ENCODE measurements around the gene FADS2.

Gene FADS2

DNA sequence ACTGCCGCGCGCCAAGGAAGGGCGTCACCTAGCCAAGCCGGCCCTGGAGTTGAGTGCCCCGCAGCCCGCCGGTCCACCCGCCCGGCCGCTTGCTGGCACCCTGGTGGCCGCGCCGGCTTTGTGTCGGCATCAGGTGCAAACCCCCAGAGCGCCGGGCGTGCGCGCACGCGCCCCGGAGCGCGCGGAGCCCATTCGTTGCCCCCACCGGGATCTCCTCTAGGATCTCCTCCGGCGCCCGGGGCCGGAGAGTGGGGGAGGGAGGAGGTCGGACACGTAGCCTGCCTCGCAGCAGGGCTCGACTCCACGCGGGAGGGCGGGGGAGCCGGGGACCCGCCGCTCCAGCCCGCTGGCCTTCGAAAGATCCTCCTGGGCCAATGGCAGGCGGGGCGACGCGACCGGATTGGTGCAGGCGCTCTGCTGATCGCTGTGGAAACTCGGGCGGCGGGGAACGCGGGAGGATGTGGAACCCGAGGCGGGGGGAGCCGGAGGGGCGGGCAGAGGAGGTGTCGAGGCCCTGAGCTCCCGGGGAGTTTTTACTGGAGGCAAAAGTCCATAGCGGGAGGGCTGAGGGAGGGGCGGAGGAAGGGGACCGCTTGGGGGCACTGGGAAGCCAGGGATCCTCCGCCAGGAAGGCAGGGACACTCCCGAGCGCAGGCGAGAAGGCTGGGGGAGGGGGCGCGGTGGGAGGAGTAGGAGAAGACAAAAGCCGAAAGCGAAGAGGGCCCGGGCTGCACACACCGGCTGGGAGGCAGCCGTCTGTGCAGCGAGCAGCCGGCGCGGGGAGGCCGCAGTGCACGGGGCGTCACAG is at the start of gene FADS2:
Gene FADS2 (plus strand): TSS at position 730 of the 808 bp plus-strand sequence. CDS start 91 bp downstream, outside the sequence.
- DNase-seq = peak; percentile 94

DNA sequence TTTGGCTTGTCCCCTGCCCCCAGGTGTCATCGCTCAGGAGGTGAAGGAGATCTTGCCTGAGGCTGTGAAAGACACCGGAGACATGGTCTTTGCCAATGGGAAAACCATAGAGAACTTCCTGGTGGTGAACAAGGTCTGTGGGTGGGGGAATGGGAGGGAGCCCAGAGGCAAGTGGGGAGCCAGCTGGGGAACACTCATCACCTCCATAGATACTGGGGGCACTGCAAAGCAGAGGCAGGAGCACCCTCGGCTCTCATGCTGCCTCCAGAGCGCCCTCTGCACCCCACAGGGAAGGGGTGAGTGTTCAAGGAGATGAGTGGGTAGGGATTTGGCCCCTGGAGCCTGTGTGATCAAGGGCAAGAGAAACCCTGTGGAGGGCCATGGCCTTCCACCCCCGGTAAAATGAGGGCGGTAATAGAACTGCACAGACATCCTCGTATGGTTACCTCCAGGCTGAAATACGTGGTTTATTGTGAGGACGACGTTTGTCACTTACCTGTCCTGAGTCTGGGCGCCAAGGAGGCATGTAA is 49.7 kb upstream of the FADS2 start:
- no peak for DNase-seq

GRCh38 chr11:61778920-61779650 is 49.0 kb upstream of the FADS2 start:
- DNase-seq = no peak

DNA sequence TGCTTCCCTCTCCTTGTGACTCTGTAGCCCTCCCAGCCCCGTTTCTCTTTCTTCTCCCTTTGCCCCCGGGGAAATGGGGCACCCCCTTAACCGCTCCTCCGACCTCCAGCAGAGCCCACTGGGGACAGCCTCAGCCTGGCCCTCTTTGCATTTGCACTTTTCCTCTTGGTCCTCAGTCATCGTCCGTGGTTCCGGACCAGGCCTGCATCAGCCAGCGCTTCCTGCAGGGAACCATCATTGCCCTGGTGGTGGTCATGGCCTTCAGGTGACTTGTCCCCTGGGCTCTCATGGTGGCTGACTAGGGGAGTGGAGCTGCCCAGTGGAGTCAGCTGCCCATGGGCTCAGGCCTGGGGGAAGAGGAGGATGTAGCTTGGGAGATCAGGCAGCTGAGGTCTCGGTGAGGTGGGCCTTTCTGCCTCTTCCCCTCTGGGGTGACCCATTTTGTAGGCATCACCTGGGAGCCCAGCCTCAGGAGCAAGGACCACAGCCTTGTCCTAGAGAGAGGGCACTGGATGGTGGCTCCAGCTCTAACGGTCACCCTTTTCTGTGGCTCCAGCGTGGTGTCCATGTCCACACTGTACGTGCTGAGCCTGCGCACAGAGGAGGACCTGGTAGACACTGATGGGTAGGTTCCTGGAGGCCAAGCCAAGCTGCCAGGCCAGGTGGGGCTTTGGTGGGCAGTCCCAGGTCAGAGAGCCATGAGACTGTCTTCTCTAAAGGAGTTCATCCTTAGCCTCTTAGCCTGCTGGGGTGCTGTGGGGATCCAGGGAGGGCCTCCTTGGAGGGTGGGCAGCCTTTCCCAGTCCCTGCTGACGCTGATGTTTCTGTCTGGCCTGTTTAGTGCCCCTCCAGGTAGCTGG is 48.2 kb upstream of the FADS2 start:
- DNase-seq = no peak

DNA sequence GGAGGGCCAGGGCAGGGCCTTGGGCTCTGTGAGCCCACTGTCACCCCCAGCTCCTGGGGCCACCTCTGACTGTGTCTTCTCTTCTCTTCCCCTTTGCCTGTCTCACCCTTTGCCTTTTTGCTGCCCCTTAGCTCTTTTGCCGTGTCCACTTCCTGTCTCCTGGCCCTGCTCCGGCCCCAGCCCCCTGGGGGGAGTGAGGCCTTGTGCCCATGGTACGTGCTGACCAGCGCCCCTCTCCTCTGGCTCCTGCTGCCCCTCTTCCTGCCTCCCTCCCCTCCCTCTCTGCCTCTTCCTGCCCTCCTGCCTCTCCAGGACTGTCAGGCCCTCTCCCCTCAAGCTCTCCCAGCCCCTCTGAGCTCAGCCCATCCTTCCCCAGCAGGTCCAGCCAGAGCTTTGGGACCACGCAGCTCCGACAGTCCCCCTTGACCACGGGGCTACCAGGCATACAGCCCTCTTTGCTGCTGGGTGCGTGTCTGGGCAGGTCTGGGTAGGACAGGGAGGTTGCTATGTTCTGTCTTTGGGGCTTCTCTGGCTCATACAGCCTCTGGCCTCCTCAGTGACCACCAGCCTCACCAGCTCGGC is 47.4 kb upstream of the FADS2 start:
- no peak for DNase-seq

DNA sequence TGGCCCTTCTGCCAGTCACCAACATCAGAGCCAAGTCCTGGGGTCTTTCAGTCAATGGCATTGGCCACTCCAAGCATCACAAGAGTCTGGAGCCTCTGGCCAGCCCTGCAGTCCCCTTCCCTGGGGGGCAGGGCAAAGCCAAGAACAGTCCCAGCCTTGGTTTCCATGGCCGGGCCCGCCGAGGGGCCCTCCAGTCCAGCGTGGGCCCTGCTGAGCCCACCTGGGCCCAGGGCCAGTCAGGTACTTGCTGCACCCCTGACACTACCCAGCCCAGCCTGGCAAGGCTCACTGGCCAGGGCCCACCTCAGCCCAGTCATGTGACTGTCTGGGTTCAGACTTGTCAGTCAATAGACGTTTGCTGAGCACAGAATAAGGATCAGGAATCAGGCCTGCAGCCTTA is 46.5 kb upstream of the FADS2 start:
- no peak for DNase-seq

- no peak for DNase-seq
These were observed 45.8 kb upstream of the FADS2 start for GRCh38 chr11:61782299-61782698.

- DNase-seq = no peak
These were observed 45.3 kb upstream of the FADS2 start for GRCh38 chr11:61782841-61783240.

DNA sequence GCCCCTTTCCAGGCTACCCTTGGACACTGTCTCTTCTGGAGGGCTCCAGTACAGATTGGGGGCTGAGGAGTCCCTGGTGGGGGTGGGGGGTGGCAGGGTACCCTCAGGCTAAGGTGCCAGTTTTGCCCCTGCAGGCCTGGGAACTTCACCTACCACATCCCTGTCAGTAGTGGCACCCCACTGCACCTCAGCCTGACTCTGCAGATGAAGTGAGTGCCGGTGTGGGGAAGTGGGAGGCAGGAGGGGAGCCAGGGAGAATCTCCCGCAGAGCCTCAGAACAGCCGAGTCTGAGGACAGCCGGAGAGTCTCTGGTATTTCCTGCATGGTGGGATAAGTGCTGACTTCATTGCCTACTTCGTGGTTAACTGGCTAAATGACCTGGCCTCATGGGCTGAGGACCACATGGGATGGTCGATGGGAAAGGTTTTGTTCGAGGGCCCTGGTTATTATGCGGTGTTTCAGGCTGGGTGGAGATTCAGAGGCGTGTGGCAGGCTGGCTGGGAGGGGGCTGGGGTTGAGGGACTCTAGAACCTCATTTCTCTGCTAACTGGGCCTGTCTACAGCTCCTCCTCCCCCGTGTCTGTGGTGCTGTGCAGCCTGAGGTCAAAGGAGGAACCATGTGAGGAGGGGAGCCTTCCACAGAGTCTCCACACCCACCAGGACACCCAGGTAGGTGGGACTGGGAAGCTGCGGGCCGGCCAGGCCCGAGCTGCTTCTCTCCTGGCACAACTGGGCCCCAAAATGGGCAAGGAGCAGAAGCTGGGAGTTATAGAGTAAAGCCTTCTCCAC is 44.2 kb upstream of the FADS2 start:
- no peak for DNase-seq

DNA sequence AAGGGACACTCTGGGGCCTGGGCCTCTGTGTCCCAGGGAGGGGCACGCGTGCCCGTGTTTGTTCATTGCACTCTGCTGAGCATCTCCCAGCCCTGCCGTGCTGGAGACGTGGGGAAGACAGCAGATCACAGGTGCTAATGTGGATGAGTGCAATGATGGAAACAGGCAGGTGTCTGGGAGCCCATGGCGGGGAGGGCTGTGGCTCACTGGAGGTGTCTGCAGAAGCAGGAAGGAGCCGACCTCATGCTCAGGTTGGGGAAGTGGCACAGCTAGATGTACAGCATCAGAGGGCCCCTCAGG is 43.6 kb upstream of the FADS2 start:
- DNase-seq = no peak

DNA sequence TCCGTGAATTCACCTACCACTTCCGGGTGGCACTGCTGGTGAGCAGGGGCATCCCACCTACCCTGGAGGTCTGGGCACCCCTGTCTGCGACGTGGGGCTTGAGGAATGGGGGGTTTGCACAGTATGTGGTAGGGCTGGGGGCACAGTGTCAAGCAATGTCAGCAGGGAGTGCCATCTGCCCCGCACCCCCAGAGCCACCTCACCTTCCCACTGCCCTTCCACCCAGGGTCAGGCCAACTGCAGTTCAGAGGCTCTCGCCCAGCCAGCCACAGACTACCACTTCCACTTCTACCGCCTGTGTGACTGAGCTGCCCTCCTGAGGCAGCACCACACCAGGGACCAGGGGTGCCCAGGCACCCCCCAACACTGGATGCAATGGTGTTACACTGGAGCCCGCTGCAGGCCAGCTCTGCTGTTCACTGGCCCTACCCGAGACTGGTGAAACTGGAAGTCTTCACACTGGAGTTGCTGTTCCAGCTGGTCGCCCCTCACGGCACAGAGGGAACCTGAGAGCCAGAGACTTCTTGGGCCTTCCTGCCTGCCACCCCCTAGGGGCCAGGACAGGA is 42.2 kb upstream of the FADS2 start:
- DNase-seq = no peak

DNA sequence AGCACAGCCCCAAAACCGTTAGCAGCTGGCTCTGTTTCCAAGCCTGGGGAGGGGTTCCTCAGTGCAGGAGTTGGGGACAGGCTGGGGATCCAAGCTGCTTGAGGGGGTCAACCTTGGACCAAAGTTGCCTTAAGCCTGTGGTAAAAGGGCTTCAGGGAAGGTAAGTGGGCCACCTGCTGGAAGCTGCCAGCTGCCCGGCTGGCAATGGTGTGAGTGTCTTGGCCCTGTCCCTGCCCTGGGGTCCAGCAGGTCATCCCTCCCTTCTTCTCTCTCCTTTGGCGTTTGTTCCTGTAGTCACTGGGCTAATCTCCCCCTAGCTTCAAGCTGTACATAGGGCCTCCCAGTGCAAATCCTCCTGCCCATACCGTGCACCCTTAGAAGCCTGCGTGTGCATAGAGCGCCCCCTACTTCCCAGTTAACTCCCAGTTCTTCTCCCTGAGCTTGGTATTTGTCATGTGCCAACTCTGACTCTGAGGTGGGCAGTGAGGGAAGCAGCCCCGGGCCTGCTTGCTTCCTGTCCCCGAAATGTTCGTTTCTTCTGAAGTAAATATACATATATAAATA is 40.1 kb upstream of the FADS2 start:
- DNase-seq = no peak

GRCh38 chr11:61791737-61792309 is 36.3 kb upstream of the FADS2 start:
- no peak for DNase-seq

- DNase-seq = peak; percentile 57
These were observed 35.6 kb upstream of the FADS2 start, which contains the start of the genes FEN1 and TMEM258 for GRCh38 chr11:61792310-61793082. FEN1 (plus strand) TSS chr11:61792911; CDS start chr11:61795362, 2,451 bp downstream. TMEM258 (minus strand) TSS chr11:61792599; CDS start chr11:61792558, 41 bp downstream.

GRCh38 chr11:61793083-61793828 is 34.8 kb upstream of the FADS2 start:
- DNase-seq = no peak

DNA sequence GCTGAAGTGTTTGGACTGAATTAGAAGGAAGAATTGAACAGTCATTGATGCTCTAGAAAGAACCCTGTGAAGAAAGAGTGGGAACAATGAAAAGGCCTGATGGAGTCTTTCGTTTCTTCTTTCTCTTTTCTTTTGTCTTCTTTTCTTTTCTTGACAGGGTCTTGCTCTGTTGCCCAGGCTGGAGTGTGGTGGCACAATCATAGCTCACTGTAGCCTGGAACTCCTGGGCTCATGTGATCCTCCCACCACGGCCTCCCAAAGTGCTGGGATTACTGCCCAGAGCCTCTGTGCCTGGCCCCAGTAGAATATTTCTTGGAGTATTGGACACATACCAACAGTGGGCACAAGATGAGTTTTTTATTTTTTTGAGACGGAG is 34.3 kb upstream of the FADS2 start:
- no peak for DNase-seq

DNA sequence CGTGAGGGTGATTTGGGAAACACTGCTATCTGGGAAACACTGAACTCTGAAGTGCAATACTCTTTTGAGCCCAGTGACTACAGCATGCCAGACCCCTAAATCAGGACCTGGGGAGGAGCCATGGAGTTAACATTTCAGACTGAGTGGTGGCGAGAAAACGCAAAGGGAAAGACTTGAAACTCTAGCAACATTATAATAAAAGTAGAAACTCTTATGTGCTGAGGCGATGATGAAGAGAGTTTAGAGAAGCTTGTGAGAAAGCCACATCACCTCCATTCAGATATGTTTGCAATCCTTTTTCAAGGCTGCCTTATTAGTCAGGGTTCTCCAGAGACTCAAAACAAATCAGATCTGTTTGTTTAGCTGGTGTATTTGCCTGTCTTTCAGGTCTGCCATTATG is 33.5 kb upstream of the FADS2 start:
- no peak for DNase-seq

DNA sequence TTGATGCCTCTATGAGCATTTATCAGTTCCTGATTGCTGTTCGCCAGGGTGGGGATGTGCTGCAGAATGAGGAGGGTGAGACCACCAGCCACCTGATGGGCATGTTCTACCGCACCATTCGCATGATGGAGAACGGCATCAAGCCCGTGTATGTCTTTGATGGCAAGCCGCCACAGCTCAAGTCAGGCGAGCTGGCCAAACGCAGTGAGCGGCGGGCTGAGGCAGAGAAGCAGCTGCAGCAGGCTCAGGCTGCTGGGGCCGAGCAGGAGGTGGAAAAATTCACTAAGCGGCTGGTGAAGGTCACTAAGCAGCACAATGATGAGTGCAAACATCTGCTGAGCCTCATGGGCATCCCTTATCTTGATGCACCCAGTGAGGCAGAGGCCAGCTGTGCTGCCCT is 32.6 kb upstream of the FADS2 start:
- DNase-seq = no peak

- DNase-seq = no peak
These were observed 32.1 kb upstream of the FADS2 start for GRCh38 chr11:61795876-61796526.

Data from NCI-H2107 (cell line).